Progenitor cell of endocrine pancreas (in vitro differentiated cells): ENCODE results near the gene KRIT1. TPM values are rescaled to one million over a fixed set of nuclear protein-coding genes. Genes with fewer than 3 reads are reported as not detected.
"Not testable (repeated sequence)": the region's sequence is repeated elsewhere in the genome, so short reads cannot be mapped to it uniquely, and the experiment has no call there.

Experiments used
- DNase-seq: peaks from one replicate; pipeline ENCODE4 v3.0.0; 2021; ENCODE audit warnings: low spot score; ENCODE audit not compliant: unreplicated experiment
- H3K27ac Mint-ChIP-seq: 2 replicates; pipeline ENCODE4 v1.8.0; 2021; ENCODE audit warnings: mild to moderate bottlenecking, moderate library complexity, mixed read lengths
- H3K27me3 Mint-ChIP-seq: 2 replicates; pipeline ENCODE4 v1.8.0; 2021; ENCODE audit warnings: mixed read lengths
- H3K36me3 Mint-ChIP-seq: 2 replicates; pipeline ENCODE4 v1.8.0; 2022; ENCODE audit warnings: mixed read lengths; ENCODE audit not compliant: insufficient read depth
- H3K4me1 Mint-ChIP-seq: 2 replicates; pipeline ENCODE4 v1.8.0; 2021; ENCODE audit warnings: low read depth, mixed read lengths
- H3K4me3 Mint-ChIP-seq: 2 replicates; pipeline ENCODE4 v1.8.0; 2021; ENCODE audit warnings: low read depth, mild to moderate bottlenecking, moderate library complexity, mixed read lengths
- H3K9me3 Mint-ChIP-seq: 2 replicates; pipeline ENCODE4 v1.8.0; 2021; ENCODE audit warnings: low read depth, mixed read lengths
- total RNA-seq: library from RNA; stranded (reverse); gene quantifications from 2 replicates; pipeline ENCODE4 v1.2.1, GENCODE V29; 2021
- TF ChIP-seq, protein P1 (sequence below): fragments of 200-600 bp; sonication (generic); IDR thresholded peaks from one replicate; pipeline ENCODE4 v1.5.0; 2021; ENCODE audit warnings: antibody characterized with exemption, mild to moderate bottlenecking; ENCODE audit not compliant: unreplicated experiment

KRIT1 gene
- total RNA-seq, 1 donor from 2014 or later: 49.0 TPM

GRCh38 chr7:92205987-92206386 is 39.7 kb downstream of the KRIT1 start:
- Mint-ChIP-seq H3K9me3 (no peaks in the 10 kb centered on the region), H3K4me3 (no peak overlapping the region)
- DNase-seq: no peak

GRCh38 chr7:92200791-92201190 is 44.9 kb downstream of the KRIT1 start:
- no peak for DNase-seq
- no peak overlapping the region for H3K4me3 Mint-ChIP-seq
- no peaks in the 10 kb centered on the region for H3K27me3 Mint-ChIP-seq
- peak overlapping the region; percentile 17 for H3K27ac Mint-ChIP-seq
- peaks cover 5% of the 10 kb centered on the region for H3K9me3 Mint-ChIP-seq
- peaks cover 4% of the 10 kb centered on the region for H3K4me1 Mint-ChIP-seq
- TF ChIP-seq, protein P1, sequence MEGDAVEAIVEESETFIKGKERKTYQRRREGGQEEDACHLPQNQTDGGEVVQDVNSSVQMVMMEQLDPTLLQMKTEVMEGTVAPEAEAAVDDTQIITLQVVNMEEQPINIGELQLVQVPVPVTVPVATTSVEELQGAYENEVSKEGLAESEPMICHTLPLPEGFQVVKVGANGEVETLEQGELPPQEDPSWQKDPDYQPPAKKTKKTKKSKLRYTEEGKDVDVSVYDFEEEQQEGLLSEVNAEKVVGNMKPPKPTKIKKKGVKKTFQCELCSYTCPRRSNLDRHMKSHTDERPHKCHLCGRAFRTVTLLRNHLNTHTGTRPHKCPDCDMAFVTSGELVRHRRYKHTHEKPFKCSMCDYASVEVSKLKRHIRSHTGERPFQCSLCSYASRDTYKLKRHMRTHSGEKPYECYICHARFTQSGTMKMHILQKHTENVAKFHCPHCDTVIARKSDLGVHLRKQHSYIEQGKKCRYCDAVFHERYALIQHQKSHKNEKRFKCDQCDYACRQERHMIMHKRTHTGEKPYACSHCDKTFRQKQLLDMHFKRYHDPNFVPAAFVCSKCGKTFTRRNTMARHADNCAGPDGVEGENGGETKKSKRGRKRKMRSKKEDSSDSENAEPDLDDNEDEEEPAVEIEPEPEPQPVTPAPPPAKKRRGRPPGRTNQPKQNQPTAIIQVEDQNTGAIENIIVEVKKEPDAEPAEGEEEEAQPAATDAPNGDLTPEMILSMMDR: no peak
- H3K36me3 Mint-ChIP-seq: peaks cover 23% of the 10 kb centered on the region

More at GRCh38 chr7:92205987-92206386, 39.7 kb downstream of the KRIT1 start:
- H3K27ac Mint-ChIP-seq: no peak overlapping the region
- peaks cover 39% of the 10 kb centered on the region for H3K36me3 Mint-ChIP-seq
- H3K27me3 Mint-ChIP-seq: no peaks in the 10 kb centered on the region
- TF ChIP-seq, protein P1: no peak
- no peaks in the 10 kb centered on the region for H3K4me1 Mint-ChIP-seq

GRCh38 chr7:92192326-92192725 is 53.4 kb downstream of the KRIT1 start:
- peaks cover 44% of the 10 kb centered on the region for H3K36me3 Mint-ChIP-seq
- H3K9me3 Mint-ChIP-seq: peaks cover 44% of the 10 kb centered on the region
- H3K27ac Mint-ChIP-seq: no peak overlapping the region
- TF ChIP-seq, protein P1: no peak
- no peaks in the 10 kb centered on the region for H3K27me3 Mint-ChIP-seq
- no peaks in the 10 kb centered on the region for H3K4me1 Mint-ChIP-seq
- H3K4me3 Mint-ChIP-seq: no peak overlapping the region
- DNase-seq: no peak

- not testable (repeated sequence) for H3K27ac Mint-ChIP-seq, H3K4me1 Mint-ChIP-seq, H3K27me3 Mint-ChIP-seq, H3K4me3 Mint-ChIP-seq, DNase-seq
- H3K9me3 Mint-ChIP-seq: peaks cover 39% of the 10 kb centered on the region
- peaks cover 29% of the 10 kb centered on the region for H3K36me3 Mint-ChIP-seq
Measured at GRCh38 chr7:92189246-92189645, 56.5 kb downstream of the KRIT1 start.

GRCh38 chr7:92184294-92184693 is 61.4 kb downstream of the KRIT1 start:
- H3K27me3 Mint-ChIP-seq, H3K4me3 Mint-ChIP-seq, H3K27ac Mint-ChIP-seq, DNase-seq, H3K36me3 Mint-ChIP-seq, H3K4me1 Mint-ChIP-seq: not testable (repeated sequence)
- H3K9me3 Mint-ChIP-seq: peaks cover 23% of the 10 kb centered on the region

DNA sequence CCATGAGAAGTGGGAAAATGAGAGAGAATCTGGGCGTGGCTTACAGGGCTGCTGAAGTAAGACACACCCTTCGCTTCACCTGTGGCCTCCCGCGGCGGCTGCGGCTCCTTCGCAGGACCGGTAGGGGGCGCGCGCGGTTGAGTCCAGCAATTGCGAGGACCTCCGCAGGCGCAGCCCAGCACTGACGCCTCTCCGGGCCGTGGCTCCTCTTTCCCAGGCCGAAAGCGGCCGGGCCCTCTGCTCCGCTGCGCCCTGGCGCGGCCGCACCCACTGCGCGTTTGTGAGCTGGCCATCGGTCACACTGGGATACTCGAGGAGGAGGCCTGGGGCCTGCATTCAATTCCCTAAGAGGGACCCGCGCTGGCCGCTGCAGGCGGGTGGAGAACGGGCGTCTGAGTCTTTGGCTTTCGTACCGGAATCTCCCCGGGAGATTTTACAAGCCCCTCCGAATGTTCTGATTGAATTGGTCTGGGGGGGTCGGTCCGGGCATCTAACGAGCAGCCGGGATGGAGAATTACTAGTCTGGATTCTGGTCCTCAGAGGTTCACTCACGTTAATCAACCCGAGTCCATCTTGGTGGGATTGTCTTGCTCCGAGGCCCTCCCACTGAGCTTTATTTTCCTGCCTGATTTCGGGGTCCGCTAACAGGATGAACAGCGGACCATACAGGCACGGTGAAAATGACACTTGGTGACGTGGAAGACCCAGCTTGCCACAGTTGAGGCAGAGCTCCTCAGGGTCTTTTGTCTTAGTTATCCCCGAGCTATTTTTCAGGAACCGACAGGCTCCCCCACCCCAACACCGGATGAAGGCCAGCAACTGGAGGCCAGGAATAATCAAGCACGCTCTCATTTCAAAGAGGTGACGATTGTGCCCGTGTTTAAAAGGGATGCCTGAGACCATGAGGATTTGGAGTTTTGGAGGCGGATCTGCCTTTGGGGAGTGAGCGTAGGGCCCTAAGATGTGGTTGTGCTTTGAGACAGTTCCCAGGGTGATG is 66.5 kb downstream of the KRIT1 start, which contains the start of gene LRRD1:
TSS of gene LRRD1 (minus strand) at position 215 of the 997 bp plus-strand sequence. CDS start 13,940 bp downstream, outside the sequence.
- peaks cover 3% of the 10 kb centered on the region for H3K27me3 Mint-ChIP-seq
- no peaks in the 10 kb centered on the region for H3K4me1 Mint-ChIP-seq
- peaks cover 1% of the 10 kb centered on the region for H3K36me3 Mint-ChIP-seq
- TF ChIP-seq, protein P1: peak; percentile 97
- peak within 1 kb of the TSS; percentile 77 for H3K27ac Mint-ChIP-seq
- peak within 1 kb of the TSS; percentile 74 for H3K4me3 Mint-ChIP-seq
- peaks cover 13% of the 10 kb centered on the region for H3K9me3 Mint-ChIP-seq
- peak; percentile 96 for DNase-seq
